Measurements from ENCODE around the gene MTAP. TPM values are rescaled to one million over a fixed set of nuclear protein-coding genes. Genes with fewer than 3 reads are reported as not detected.

Gene MTAP
- total RNA-seq, 1 experiment from 2014 or later = 326 TPM

- peak overlapping the region; percentile 66 for H3K27ac ChIP-seq (ENCODE audit: low read depth, low read length)
- H3K9ac ChIP-seq (ENCODE audit: low read length) = peak overlapping the region; percentile 40
- H2AFZ ChIP-seq (ENCODE audit: low read depth, low read length, poor library complexity, severe bottlenecking) = no peak overlapping the region
- ChIA-PET CTCF (interaction anchor here (0.6 to 2.1 kb wide), 4 partner anchors 23 to 407 kb away, joined by 3 to 10 read pairs (median 8); partner anchors contain the start of gene CDKN2B), POLR2A (interaction anchor here (0.9 to 1.6 kb wide), 2 partner anchors 27 to 172 kb away, joined by 3 to 5 read pairs; partner anchors contain the start of gene CDKN2B), RAD21 (ENCODE audit: low non-redundant PET in 1 of 2, low total read pairs in 2 of 2, uncharacterized antibody in 2 of 2, unreplicated experiment in 2 of 2) (interaction anchor here in 1 of 2 experiments (0.7 kb wide), 1 partner anchor 24 kb away, joined by 3 read pairs; no protein-coding TSS in a partner anchor)
- peaks cover 0 to 6% of the 10 kb centered on the region in 2 experiments; a peak in 1 of 4 replicates for H3K9me3 ChIP-seq (ENCODE audit: control insufficient read depth in 1 of 2, insufficient read depth in 1 of 2, low read depth in 1 of 2, low read length in 2 of 2)
- ATAC-seq = peak; percentile 80
- DNase-seq (ENCODE audit: low read depth, low spot score) = peak; percentile 94
- intact Hi-C loops (cut with micrococcal nuclease) = no loop called here
- H3K9me2 ChIP-seq (ENCODE audit: insufficient read depth) = no peaks in the 10 kb centered on the region
- peaks cover 68 to 84% of the 10 kb centered on the region in 2 experiments for H3K36me3 ChIP-seq (ENCODE audit: control insufficient read depth in 1 of 2, insufficient read depth in 2 of 2, low read length in 2 of 2)
- peaks cover 28% of the 10 kb centered on the region; the same call in 1 of the 2 replicates for H4K20me1 ChIP-seq (ENCODE audit: insufficient read depth)
- H3K4me2 ChIP-seq (ENCODE audit: low read length) = peak overlapping the region; percentile 56
- peak overlapping the region; percentile 6 to 33; a peak in 2 of 4 replicates for H3K4me3 ChIP-seq (replicated peaks in 1 of 2; ENCODE audit: low read depth in 1 of 2, low read length in 2 of 2)
- peaks cover 97% of the 10 kb centered on the region for H3K79me2 ChIP-seq (ENCODE audit: insufficient read depth, low read length)
- H3K4me1 ChIP-seq (ENCODE audit: control insufficient read depth in 1 of 2, insufficient read depth in 2 of 2, low read length in 2 of 2) = peaks cover 18 to 62% of the 10 kb centered on the region in 2 experiments
- TSS peak; percentile 42 for BruUV-seq (replicated peaks)
- no peaks in the 10 kb centered on the region for H3K27me3 ChIP-seq (ENCODE audit: insufficient read depth, low read length)
- no peak for TF ChIP-seq ELF1 (IDR thresholded peaks at IDR 0.05; ENCODE audit: borderline replicate concordance, low read depth)
- peak; percentile 96 for TF ChIP-seq FOSL1 (IDR thresholded peaks at IDR 0.05; ENCODE audit: low read depth)
- TF ChIP-seq CBX3 (IDR thresholded peaks at IDR 0.05; ENCODE audit: low read depth) = no peak
- no peak for TF ChIP-seq ATF3 (IDR thresholded peaks at IDR 0.05)
- TF ChIP-seq JUND (IDR thresholded peaks at IDR 0.05) = peak; percentile 86
- no peak; the same call in 1 of the 2 replicates for TF ChIP-seq SRF (IDR thresholded peaks at IDR 0.05; ENCODE audit: low read depth)
- no peak for TF ChIP-seq ZFX (IDR thresholded peaks at IDR 0.05)
- TF ChIP-seq YY1 (IDR thresholded peaks at IDR 0.05; ENCODE audit: extremely low read depth, insufficient replicate concordance, low read depth, low read length) = no peak
- no peak for TF ChIP-seq EZH2 (IDR thresholded peaks at IDR 0.05)
- TF ChIP-seq REST (IDR thresholded peaks at IDR 0.05; ENCODE audit: low read depth) = no peak
- TF ChIP-seq ZNF274 (IDR thresholded peaks at IDR 0.05; ENCODE audit: low read depth, low read length) = no peak
- TF ChIP-seq CEBPB (IDR thresholded peaks at IDR 0.05; ENCODE audit: low read depth) = peak; percentile 65; the same call in 1 of the 2 replicates
- no peak; the same call in 1 of the 2 replicates for TF ChIP-seq RAD21 (IDR thresholded peaks at IDR 0.05; ENCODE audit: low read depth)
- TF ChIP-seq SP1 (IDR thresholded peaks at IDR 0.05; ENCODE audit: low read depth) = peak; percentile 92
- TF ChIP-seq TCF7L2 (IDR thresholded peaks at IDR 0.05; ENCODE audit: borderline replicate concordance, extremely low read depth, insufficient read depth, insufficient read length) = peak; percentile 61
- TF ChIP-seq ZBTB33 (IDR thresholded peaks at IDR 0.05; ENCODE audit: extremely low read depth, insufficient replicate concordance, low read length) = no peak
- TF ChIP-seq CTCF (IDR thresholded peaks at IDR 0.05 in 2 of 3, conservative IDR thresholded peaks at IDR 0.05 in 1 of 3; ENCODE audit: borderline replicate concordance in 1 of 3, insufficient read depth in 1 of 3, low read depth in 2 of 3, low read length in 2 of 3) = no peak
- peak; percentile 71; the same call in 1 of the 2 replicates for TF ChIP-seq SIN3A (IDR thresholded peaks at IDR 0.05; ENCODE audit: low read depth)
- no peak for TF ChIP-seq EGR1 (IDR thresholded peaks at IDR 0.05; ENCODE audit: low read depth)
Observed at GRCh38 chr9:21836437-21837161, 34.2 kb downstream of the MTAP start.

Data from HCT116 (cell line).